ENCODE measurements around the gene JAZF1.
A peak's percentile ranks its signal among the peaks of the same experiment; 100 is the strongest.

The JAZF1 gene

GRCh38 chr7:27793780-27794179 is 386.8 kb downstream of the JAZF1 start:
- no peak for DNase-seq

- DNase-seq: no peak
Measured at GRCh38 chr7:27788437-27788836, 392.2 kb downstream of the JAZF1 start.

GRCh38 chr7:27784399-27785053 is 396.1 kb downstream of the JAZF1 start:
- DNase-seq: peak; percentile 29

- no peak for DNase-seq
Measured at GRCh38 chr7:27782849-27783248, 397.7 kb downstream of the JAZF1 start.

- DNase-seq: no peak
Measured at GRCh38 chr7:27781188-27781587, 399.4 kb downstream of the JAZF1 start.
